Tibial artery (tissue), 4 donors: ENCODE results near the gene CIDEB.
A peak's percentile ranks its signal among the peaks of the same experiment; 100 is the strongest.

ENCODE experiments used
- DNase-seq, 2 donors: peaks; one replicate each; pipeline ENCODE4 v3.0.0-alpha.2; 2019
- H3K27ac ChIP-seq, 2 donors: fragments of 200-600 bp; sonication (generic) in 1 of 2; 1 replicate in 1 of 2; 2 replicates in 1 of 2; pipeline ENCODE4 v1.5.1; 2018 to 2019; ENCODE audit warnings: mild to moderate bottlenecking in 1 of 2
- H3K27me3 ChIP-seq, 2 donors: fragments of 200-600 bp; sonication (generic) in 1 of 2; one replicate each; pipeline versions ENCODE4 v1.5.1 to v1.6.0; 2016 to 2019
- H3K36me3 ChIP-seq, 3 donors: fragments of 200-600 bp; sonication (generic) in 2 of 3; one replicate each; pipeline ENCODE4 v1.5.1; 2016 to 2019; ENCODE audit warnings: mild to moderate bottlenecking in 2 of 3
- H3K4me1 ChIP-seq, 4 donors: fragments of 200-600 bp; sonication (generic) in 2 of 4; 1 replicate in 3 of 4; 2 replicates in 1 of 4; pipeline ENCODE4 v1.5.1; 2016 to 2019
- H3K4me3 ChIP-seq, 2 donors: fragments of 200-600 bp; sonication (generic) in 1 of 2; 1 replicate in 1 of 2; 2 replicates in 1 of 2; pipeline ENCODE4 v1.5.1; 2018 to 2019; ENCODE audit warnings: mild to moderate bottlenecking in 2 of 2
- H3K9me3 ChIP-seq, 3 donors: fragments of 200-600 bp; sonication (generic) in 1 of 3; one replicate each; pipeline ENCODE4 v1.5.1; 2016 to 2019
- CTCF ChIP-seq, 2 experiments: fragments of 200-600 bp in 1 of 2; fragments of 450-650 bp in 1 of 2; IDR thresholded peaks; one replicate each; pipeline ENCODE4 v1.5.1; 2017 to 2019; ENCODE audit warnings: antibody characterized with exemption in 2 of 2, mild to moderate bottlenecking in 1 of 2, moderate library complexity in 1 of 2
- intact Hi-C: fragments of 100-400 bp; cut with DNase I; formaldehyde crosslinking; loops from one replicate; pipeline ENCODE4 v1.15.0; 2023; ENCODE audit warnings: low total_unique reads

CIDEB gene

DNA sequence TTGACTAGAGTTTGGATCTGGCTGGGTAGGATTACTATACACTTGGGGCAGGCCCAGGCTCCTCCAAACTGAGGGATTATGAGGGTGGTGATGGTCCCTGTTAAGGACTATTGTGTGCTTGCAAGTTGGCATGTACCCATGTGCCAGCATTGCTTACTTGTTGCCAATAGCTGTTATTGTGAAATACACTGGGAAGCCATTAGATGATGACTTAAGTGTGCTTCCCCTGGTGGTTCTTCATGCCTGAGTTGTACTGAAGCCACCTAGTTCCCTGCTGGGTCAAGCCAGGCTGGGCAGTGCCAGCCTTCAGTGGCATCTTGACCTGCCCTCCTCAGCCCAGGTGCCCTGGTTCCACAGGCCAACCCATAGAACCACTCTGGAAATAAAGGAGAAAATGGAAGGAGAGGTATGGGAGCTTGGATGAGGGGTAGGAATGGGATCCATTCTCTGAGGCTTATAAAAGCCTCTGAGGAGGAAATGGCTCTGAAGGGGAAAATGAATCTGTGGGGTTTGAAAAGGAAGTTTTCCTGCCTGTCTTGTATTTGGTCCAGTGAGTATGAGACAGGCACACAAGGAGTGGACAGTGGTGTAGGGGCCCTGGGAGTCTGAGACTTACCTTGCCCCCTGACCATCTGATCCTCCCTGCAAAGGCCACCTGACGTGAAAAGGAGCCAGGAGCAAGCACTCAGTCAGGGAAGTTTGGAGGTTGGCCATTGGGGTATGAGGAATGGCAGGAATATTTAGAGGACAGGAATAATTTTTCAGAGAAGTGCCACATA is 4.2 kb upstream of the CIDEB start:
- TF ChIP-seq CTCF (IDR thresholded peaks at IDR 0.05) = no peak
- peaks cover 0 to 9% (median 4%) of the 10 kb centered on the region in 3 donors for H3K36me3 ChIP-seq
- no peaks in the 10 kb centered on the region for H3K9me3 ChIP-seq
- peak overlapping the region in 1 of 2 donors; percentile 56 for H3K4me3 ChIP-seq
- H3K27me3 ChIP-seq = peaks cover 0 to 22% of the 10 kb centered on the region in 2 donors
- no peak for DNase-seq
- intact Hi-C loops = no loop called here
- peak overlapping the region; percentile 69 to 79 for H3K27ac ChIP-seq
- H3K4me1 ChIP-seq = peaks cover 0 to 37% (median 23%) of the 10 kb centered on the region in 4 donors

- Histone ChIP-seq H3K36me3 (peaks cover 5 to 20% (median 14%) of the 10 kb centered on the region in 3 donors), H3K4me3 (peak within 1 kb of the TSS; percentile 56), H3K27ac (peak within 1 kb of the TSS; percentile 69 to 79), H3K27me3 (peaks cover 0 to 11% of the 10 kb centered on the region in 2 donors), H3K9me3 (no peaks in the 10 kb centered on the region), H3K4me1 (peaks cover 0 to 30% (median 17%) of the 10 kb centered on the region in 4 donors)
- TF ChIP-seq CTCF (IDR thresholded peaks at IDR 0.05) = peak; percentile 44 to 48
- intact Hi-C loops = no loop called here
- peak; percentile 52 to 86 for DNase-seq
These were observed 3.1 kb upstream of the CIDEB start, which contains the start of gene LTB4R for GRCh38 chr14:24310646-24311604. Gene LTB4R (plus strand): TSS chr14:24311502. CDS start chr14:24315652, 4,150 bp downstream.

- peaks cover 12 to 26% (median 21%) of the 10 kb centered on the region in 3 donors for H3K36me3 ChIP-seq
- H3K27ac ChIP-seq = peak overlapping the region; percentile 69 to 79
These were observed 2.5 kb upstream of the CIDEB start for GRCh38 chr14:24310265-24310645.

DNA sequence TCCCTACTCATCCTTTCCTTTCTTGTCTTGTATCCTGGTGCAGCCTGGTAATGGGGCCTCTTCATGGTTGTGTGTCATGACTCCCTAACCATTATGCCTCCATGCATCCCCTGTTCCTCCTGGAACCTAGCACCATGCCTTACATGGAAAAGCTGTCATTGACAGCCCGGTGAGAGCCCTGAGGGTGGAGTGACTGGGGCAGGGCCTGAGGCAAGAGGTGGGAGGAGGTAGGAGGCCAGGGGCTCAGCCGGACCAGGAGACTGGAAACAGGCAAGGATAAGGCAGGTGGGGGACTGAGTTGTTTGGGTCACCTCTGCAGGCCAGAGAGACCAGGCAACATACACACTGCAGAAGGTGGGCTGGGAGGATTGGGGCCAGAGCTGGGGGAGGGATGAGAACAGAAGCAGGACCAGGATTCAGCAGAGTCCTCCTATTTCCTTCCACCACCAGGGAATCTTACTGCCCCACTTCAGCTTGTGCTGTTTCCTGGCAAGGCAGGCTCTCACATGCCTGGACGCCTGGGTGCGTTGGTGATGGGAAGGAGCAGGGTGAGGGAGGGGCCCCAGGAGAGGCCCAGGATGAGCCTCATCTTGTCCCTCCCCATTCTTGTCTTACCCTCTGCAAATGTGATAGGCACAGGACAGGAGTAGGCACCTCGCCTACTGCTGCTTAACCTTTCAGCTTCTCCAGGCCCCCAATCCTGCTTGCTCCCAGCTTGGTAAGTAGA is 1.9 kb upstream of the CIDEB start, which contains the start of gene LTB4R2:
TSS of gene LTB4R2 (plus strand) at position 603 of the 727 bp plus-strand sequence. CDS start 525 bp downstream, outside the sequence.
- H3K9me3 ChIP-seq = no peaks in the 10 kb centered on the region
- H3K27ac ChIP-seq = peak within 1 kb of the TSS; percentile 69 to 79
- H3K4me3 ChIP-seq = peak within 1 kb of the TSS; percentile 56
- H3K27me3 ChIP-seq = peaks cover 0 to under 1% of the 10 kb centered on the region in 2 donors
- no peak for DNase-seq
- peaks cover 18 to 32% (median 26%) of the 10 kb centered on the region in 3 donors for H3K36me3 ChIP-seq
- intact Hi-C loops = no loop called here
- TF ChIP-seq CTCF (IDR thresholded peaks at IDR 0.05) = no peak
- H3K4me1 ChIP-seq = peaks cover 0 to 29% (median 16%) of the 10 kb centered on the region in 4 donors

More at GRCh38 chr14:24310265-24310645, 2.5 kb upstream of the CIDEB start:
- TF ChIP-seq CTCF (IDR thresholded peaks at IDR 0.05) = no peak
- no peak for DNase-seq
- Histone ChIP-seq H3K27me3 (peaks cover 0 to 5% of the 10 kb centered on the region in 2 donors), H3K9me3 (no peaks in the 10 kb centered on the region), H3K4me3 (peak overlapping the region; percentile 56), H3K4me1 (peaks cover 0 to 29% (median 16%) of the 10 kb centered on the region in 4 donors)
- intact Hi-C loops = no loop called here
